CD8-positive, alpha-beta memory T cell (primary cell): ENCODE data around the gene NHLRC1. TPM values are rescaled to one million over a fixed set of nuclear protein-coding genes. Genes with fewer than 3 reads are reported as not detected.
"Not testable (repeated sequence)": the region's sequence is repeated elsewhere in the genome, so short reads cannot be mapped to it uniquely, and the experiment has no call there.

ENCODE experiments used
- CTCF ChIA-PET: fragments of 350-600 bp; sonication (Branson Sonifier 250); formaldehyde crosslinking; loops from one replicate; lab custom pipeline; 2021; ENCODE audit warnings: antibody characterized with exemption; lab: Charles Lee
- POLR2A ChIA-PET: fragments of 350-600 bp; sonication (Branson Sonifier 250); formaldehyde crosslinking; loops from one replicate; lab custom pipeline; 2021; ENCODE audit warnings: antibody characterized with exemption; lab: Charles Lee
- DNase-seq, 5 donors: peaks; one replicate each; pipeline versions ENCODE4 v3.0.0 to v3.0.0-alpha.2; 2020 to 2022; ENCODE audit warnings: mixed read lengths in 1 of 5
- H3K27ac ChIP-seq: one replicate; pipeline ENCODE4 v1.7.0; 2013; ENCODE audit warnings: low read depth, mild to moderate bottlenecking, low read length, moderate library complexity
- H3K27me3 ChIP-seq: 2 replicates; pipeline ENCODE4 v1.7.0; 2013; ENCODE audit warnings: low read length, mild to moderate bottlenecking; ENCODE audit not compliant: insufficient read depth, poor library complexity, severe bottlenecking
- H3K36me3 ChIP-seq: 2 replicates; pipeline ENCODE4 v1.7.0; 2013; ENCODE audit warnings: mild to moderate bottlenecking, low read length, moderate library complexity; ENCODE audit not compliant: insufficient read depth
- H3K4me1 ChIP-seq: 2 replicates; pipeline ENCODE4 v1.7.0; 2013; ENCODE audit warnings: mild to moderate bottlenecking, low read length, moderate library complexity; ENCODE audit not compliant: insufficient read depth
- H3K4me3 ChIP-seq: 2 replicates; pipeline ENCODE4 v1.7.0; 2013; ENCODE audit warnings: mild to moderate bottlenecking, low read length
- H3K9me3 ChIP-seq: 2 replicates; pipeline ENCODE4 v1.7.0; 2013; ENCODE audit warnings: mild to moderate bottlenecking, low read length
- H3K27ac Mint-ChIP-seq, 8 donors: one replicate each; pipeline ENCODE4 v1.8.0; 2020 to 2021; ENCODE audit warnings: mixed read lengths in 8 of 8, mild to moderate bottlenecking in 6 of 8, inconsistent platforms in 3 of 8, moderate library complexity in 3 of 8
- H3K27me3 Mint-ChIP-seq, 2 donors: one replicate each; pipeline ENCODE4 v1.8.0; 2020 to 2021; ENCODE audit warnings: mixed read lengths in 2 of 2, mild to moderate bottlenecking in 1 of 2, moderate library complexity in 1 of 2
- H3K36me3 Mint-ChIP-seq, 3 donors: one replicate each; pipeline ENCODE4 v1.8.0; 2020 to 2021; ENCODE audit warnings: mixed read lengths in 3 of 3, inconsistent platforms in 1 of 3, mild to moderate bottlenecking in 1 of 3
- H3K4me1 Mint-ChIP-seq, 3 donors: one replicate each; pipeline ENCODE4 v1.8.0; 2020 to 2021; ENCODE audit warnings: mixed read lengths in 3 of 3, inconsistent platforms in 1 of 3, mild to moderate bottlenecking in 1 of 3
- H3K4me3 Mint-ChIP-seq, 7 donors: one replicate each; pipeline ENCODE4 v1.8.0; 2020 to 2021; ENCODE audit warnings: mixed read lengths in 7 of 7, mild to moderate bottlenecking in 6 of 7, moderate library complexity in 4 of 7, inconsistent platforms in 2 of 7
- H3K9me3 Mint-ChIP-seq, 5 donors: one replicate each; pipeline ENCODE4 v1.8.0; 2020 to 2022; ENCODE audit warnings: mixed read lengths in 5 of 5, mild to moderate bottlenecking in 3 of 5, moderate library complexity in 2 of 5, inconsistent platforms in 1 of 5
- polyA plus RNA-seq: library from polyadenylated mRNA; unstranded; fragments of 300-500 nt; fragmentation: Illumina TruSeq; gene quantifications from one replicate; pipeline ENCODE4 v1.2.3, GENCODE V29; 2021
- total RNA-seq, 2 experiments: library from RNA; stranded (reverse); gene quantifications; one replicate each; pipeline ENCODE4 v1.2.3, GENCODE V29; 2021

The NHLRC1 gene
- total and polyA plus RNA-seq, 3 experiments from 2014 or later = 0.24 to 0.81 (median 0.29) TPM

GRCh38 chr6:18160911-18161310, 38.4 kb upstream of the NHLRC1 start:
- no peak for DNase-seq
- Mint-ChIP-seq H3K4me3 (no peak overlapping the region), H3K27me3 (no peaks in the 10 kb centered on the region), H3K4me1 (peaks cover 9 to 19% (median 11%) of the 10 kb centered on the region in 3 donors), H3K9me3 (no peaks in the 10 kb centered on the region), H3K27ac (peak overlapping the region in 1 of 8 donors; percentile 86), H3K36me3 (peaks cover 10 to 51% (median 26%) of the 10 kb centered on the region in 3 donors)
- H3K36me3 ChIP-seq = peaks cover 11% of the 10 kb centered on the region
- ChIA-PET CTCF (no interaction called here), POLR2A (no interaction called here)
- H3K4me3 ChIP-seq = no peak overlapping the region
- peaks cover 6% of the 10 kb centered on the region for H3K4me1 ChIP-seq
- H3K27ac ChIP-seq = no peak overlapping the region
- H3K9me3 ChIP-seq = no peaks in the 10 kb centered on the region
- H3K27me3 ChIP-seq = no peaks in the 10 kb centered on the region

GRCh38 chr6:18155864-18156421, 33.5 kb upstream of the NHLRC1 start:
- peaks cover 6% of the 10 kb centered on the region for H3K36me3 ChIP-seq
- ChIA-PET CTCF (interaction anchor here (0.8 to 1.6 kb wide), 3 partner anchors 51 to 109 kb away, joined by 3 to 5 read pairs (median 4); partner anchors contain the start of gene DEK), POLR2A (interaction anchor here (0.6 kb wide), 1 partner anchor 230 kb away, joined by 7 read pairs; no protein-coding TSS in a partner anchor)
- no peaks in the 10 kb centered on the region for H3K27me3 ChIP-seq
- no peaks in the 10 kb centered on the region for H3K9me3 ChIP-seq
- H3K9me3 Mint-ChIP-seq = no peaks in the 10 kb centered on the region
- H3K27me3 Mint-ChIP-seq = no peaks in the 10 kb centered on the region
- H3K4me1 Mint-ChIP-seq = peaks cover 22 to 44% (median 43%) of the 10 kb centered on the region in 3 donors
- H3K36me3 Mint-ChIP-seq = peaks cover 5 to 21% (median 9%) of the 10 kb centered on the region in 3 donors
- H3K4me3 Mint-ChIP-seq = peak overlapping the region; percentile 93 to 100 (median 99)
- peak overlapping the region; percentile 89 to 99 (median 94) for H3K27ac Mint-ChIP-seq
- peak overlapping the region; percentile 93 for H3K27ac ChIP-seq
- H3K4me1 ChIP-seq = peaks cover 25% of the 10 kb centered on the region
- peak in 3 of 5 donors; percentile 40 to 69 (median 55) for DNase-seq
- peak overlapping the region; percentile 65 for H3K4me3 ChIP-seq

GRCh38 chr6:18155150-18155863, 32.8 kb upstream of the NHLRC1 start, which contains the start of gene KDM1B:
TSS of gene KDM1B (plus strand) at chr6:18155422. CDS start at chr6:18159896, 4,474 bp downstream.
- H3K4me3 Mint-ChIP-seq = peak within 1 kb of the TSS; percentile 95 to 100 (median 99)
- Histone ChIP-seq H3K9me3 (no peaks in the 10 kb centered on the region), H3K36me3 (peaks cover 4% of the 10 kb centered on the region), H3K27ac (peak within 1 kb of the TSS; percentile 93), H3K27me3 (no peaks in the 10 kb centered on the region), H3K4me3 (peak within 1 kb of the TSS; percentile 95), H3K4me1 (peaks cover 25% of the 10 kb centered on the region)
- POLR2A ChIA-PET = interaction anchor here (0.7 kb wide), 1 partner anchor 110 kb away, joined by 3 read pairs; no protein-coding TSS in a partner anchor
- H3K27ac Mint-ChIP-seq = peak within 1 kb of the TSS; percentile 95 to 99 (median 99)
- CTCF ChIA-PET = interaction anchor here (0.8 to 1.6 kb wide), 3 partner anchors 52 to 109 kb away, joined by 3 to 5 read pairs (median 4); partner anchors contain the start of gene DEK
- peaks cover 22 to 47% (median 43%) of the 10 kb centered on the region in 3 donors for H3K4me1 Mint-ChIP-seq
- DNase-seq = peak; percentile 97 to 99 (median 99)
- peaks cover 5 to 18% (median 10%) of the 10 kb centered on the region in 3 donors for H3K36me3 Mint-ChIP-seq
- no peaks in the 10 kb centered on the region for H3K9me3 Mint-ChIP-seq
- H3K27me3 Mint-ChIP-seq = no peaks in the 10 kb centered on the region

DNA sequence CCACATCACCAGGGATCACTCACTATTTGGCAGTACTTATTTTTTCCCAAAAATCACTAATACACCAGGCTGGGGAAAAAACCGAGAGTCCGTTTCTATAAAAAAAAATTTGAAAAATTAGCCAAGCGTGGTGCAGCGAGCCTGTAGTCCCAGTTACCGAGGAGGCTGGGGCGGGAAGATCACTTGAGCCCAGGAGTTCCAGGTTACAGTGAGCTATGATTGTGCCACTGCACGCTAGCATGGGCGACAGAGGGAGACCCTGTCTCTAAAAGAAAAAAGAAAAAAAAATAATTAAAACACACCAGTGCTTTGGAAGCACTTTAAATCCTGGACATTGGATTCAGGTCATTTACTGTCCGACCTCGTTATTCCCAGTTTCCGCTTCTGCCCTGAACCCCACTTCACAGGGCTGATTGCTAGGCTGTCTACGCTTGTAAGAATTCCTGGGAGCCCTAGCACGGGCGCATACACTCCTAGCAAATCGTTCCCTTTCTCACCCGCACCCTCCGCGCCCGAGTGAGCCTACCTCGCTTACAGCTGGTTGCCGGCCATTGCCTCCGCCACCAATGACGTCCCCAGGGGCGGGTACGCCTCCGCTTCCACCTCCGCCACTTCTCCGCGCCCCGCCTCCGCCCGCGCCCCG, 32.2 kb upstream of the NHLRC1 start, which contains the start of gene TPMT:
TSS of gene TPMT (minus strand) at position 571 of the 643 bp plus-strand sequence. CDS start 5,950 bp downstream, outside the sequence.
- Mint-ChIP-seq H3K36me3 (peaks cover 0 to 16% (median 6%) of the 10 kb centered on the region in 3 donors), H3K27me3 (no peaks in the 10 kb centered on the region), H3K4me1 (peaks cover 22 to 48% (median 43%) of the 10 kb centered on the region in 3 donors), H3K9me3 (no peaks in the 10 kb centered on the region), H3K27ac (peak within 1 kb of the TSS; percentile 95 to 99 (median 99)), H3K4me3 (peak within 1 kb of the TSS; percentile 95 to 100 (median 99))
- POLR2A ChIA-PET = interaction anchor here (0.7 kb wide), 1 partner anchor 111 kb away, joined by 3 read pairs; no protein-coding TSS in a partner anchor
- H3K4me3 ChIP-seq = peak within 1 kb of the TSS; percentile 95
- peak within 1 kb of the TSS; percentile 93 for H3K27ac ChIP-seq
- H3K4me1 ChIP-seq = peaks cover 25% of the 10 kb centered on the region
- no peaks in the 10 kb centered on the region for H3K27me3 ChIP-seq
- CTCF ChIA-PET = interaction anchor here (1.0 kb wide), 1 partner anchor 53 kb away, joined by 3 read pairs; no protein-coding TSS in a partner anchor
- H3K36me3 ChIP-seq = no peaks in the 10 kb centered on the region
- no peaks in the 10 kb centered on the region for H3K9me3 ChIP-seq
- DNase-seq = no peak

- Mint-ChIP-seq H3K36me3 (peaks cover 7 to 22% (median 9%) of the 10 kb centered on the region in 3 donors), H3K4me3 (peak overlapping the region in 6 of 7 donors; percentile 19 to 99 (median 28)), H3K4me1 (peaks cover 23 to 40% (median 38%) of the 10 kb centered on the region in 3 donors)
Measured at GRCh38 chr6:18153311-18153703, 30.8 kb upstream of the NHLRC1 start.

GRCh38 chr6:18151801-18152200, 29.3 kb upstream of the NHLRC1 start:
- Histone ChIP-seq H3K27ac (no peak overlapping the region), H3K4me3 (no peak overlapping the region), H3K4me1 (peaks cover 25% of the 10 kb centered on the region), H3K36me3 (no peaks in the 10 kb centered on the region), H3K9me3 (no peaks in the 10 kb centered on the region), H3K27me3 (no peaks in the 10 kb centered on the region)
- no peak overlapping the region for H3K27ac Mint-ChIP-seq
- H3K4me1 Mint-ChIP-seq = peaks cover 23 to 40% (median 38%) of the 10 kb centered on the region in 3 donors
- peak overlapping the region in 1 of 7 donors; percentile 48 for H3K4me3 Mint-ChIP-seq
- ChIA-PET CTCF (interaction anchor here (1.0 kb wide), 1 partner anchor 30 kb away, joined by 3 read pairs; the partner anchor contains the start of gene NHLRC1), POLR2A (no interaction called here)
- no peaks in the 10 kb centered on the region for H3K9me3 Mint-ChIP-seq
- no peaks in the 10 kb centered on the region for H3K27me3 Mint-ChIP-seq
- DNase-seq = no peak
- H3K36me3 Mint-ChIP-seq = peaks cover 17 to 36% (median 18%) of the 10 kb centered on the region in 3 donors

More at GRCh38 chr6:18153311-18153703, 30.8 kb upstream of the NHLRC1 start:
- ChIA-PET CTCF (no interaction called here), POLR2A (no interaction called here)
- H3K27me3 Mint-ChIP-seq = no peaks in the 10 kb centered on the region
- Histone ChIP-seq H3K4me3 (no peak overlapping the region), H3K4me1 (peaks cover 25% of the 10 kb centered on the region), H3K9me3 (no peaks in the 10 kb centered on the region), H3K27ac (no peak overlapping the region), H3K36me3 (no peaks in the 10 kb centered on the region), H3K27me3 (no peaks in the 10 kb centered on the region)
- no peak for DNase-seq
- H3K9me3 Mint-ChIP-seq = no peaks in the 10 kb centered on the region
- H3K27ac Mint-ChIP-seq = peak overlapping the region in 6 of 8 donors; percentile 37 to 99 (median 73)

GRCh38 chr6:18151391-18151790, 28.9 kb upstream of the NHLRC1 start:
- H3K27me3 Mint-ChIP-seq, H3K27ac Mint-ChIP-seq, H3K9me3 Mint-ChIP-seq, POLR2A ChIA-PET, H3K27ac ChIP-seq, H3K27me3 ChIP-seq, H3K36me3 ChIP-seq, H3K4me3 ChIP-seq, DNase-seq, H3K9me3 ChIP-seq: not testable (repeated sequence)
- H3K36me3 Mint-ChIP-seq = peaks cover 17 to 38% (median 18%) of the 10 kb centered on the region in 3 donors
- peak overlapping the region in 1 of 7 donors; percentile 48 for H3K4me3 Mint-ChIP-seq
- CTCF ChIA-PET = interaction anchor here (1.0 kb wide), 1 partner anchor 29 kb away, joined by 3 read pairs; the partner anchor contains the start of gene NHLRC1
- H3K4me1 Mint-ChIP-seq = peaks cover 23 to 38% (median 36%) of the 10 kb centered on the region in 3 donors
- peaks cover 23% of the 10 kb centered on the region for H3K4me1 ChIP-seq
